NCI-H82 (cell line): ENCODE data around the gene SRR.
"Not testable (repeated sequence)": the region's sequence is repeated elsewhere in the genome, so short reads cannot be mapped to it uniquely, and the experiment has no call there.

Source experiments
- DNase-seq: peaks from one replicate; lab custom pipeline; 2025; lab: John Stamatoyannopoulos, UW

The SRR gene, protein sequence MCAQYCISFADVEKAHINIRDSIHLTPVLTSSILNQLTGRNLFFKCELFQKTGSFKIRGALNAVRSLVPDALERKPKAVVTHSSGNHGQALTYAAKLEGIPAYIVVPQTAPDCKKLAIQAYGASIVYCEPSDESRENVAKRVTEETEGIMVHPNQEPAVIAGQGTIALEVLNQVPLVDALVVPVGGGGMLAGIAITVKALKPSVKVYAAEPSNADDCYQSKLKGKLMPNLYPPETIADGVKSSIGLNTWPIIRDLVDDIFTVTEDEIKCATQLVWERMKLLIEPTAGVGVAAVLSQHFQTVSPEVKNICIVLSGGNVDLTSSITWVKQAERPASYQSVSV

DNA sequence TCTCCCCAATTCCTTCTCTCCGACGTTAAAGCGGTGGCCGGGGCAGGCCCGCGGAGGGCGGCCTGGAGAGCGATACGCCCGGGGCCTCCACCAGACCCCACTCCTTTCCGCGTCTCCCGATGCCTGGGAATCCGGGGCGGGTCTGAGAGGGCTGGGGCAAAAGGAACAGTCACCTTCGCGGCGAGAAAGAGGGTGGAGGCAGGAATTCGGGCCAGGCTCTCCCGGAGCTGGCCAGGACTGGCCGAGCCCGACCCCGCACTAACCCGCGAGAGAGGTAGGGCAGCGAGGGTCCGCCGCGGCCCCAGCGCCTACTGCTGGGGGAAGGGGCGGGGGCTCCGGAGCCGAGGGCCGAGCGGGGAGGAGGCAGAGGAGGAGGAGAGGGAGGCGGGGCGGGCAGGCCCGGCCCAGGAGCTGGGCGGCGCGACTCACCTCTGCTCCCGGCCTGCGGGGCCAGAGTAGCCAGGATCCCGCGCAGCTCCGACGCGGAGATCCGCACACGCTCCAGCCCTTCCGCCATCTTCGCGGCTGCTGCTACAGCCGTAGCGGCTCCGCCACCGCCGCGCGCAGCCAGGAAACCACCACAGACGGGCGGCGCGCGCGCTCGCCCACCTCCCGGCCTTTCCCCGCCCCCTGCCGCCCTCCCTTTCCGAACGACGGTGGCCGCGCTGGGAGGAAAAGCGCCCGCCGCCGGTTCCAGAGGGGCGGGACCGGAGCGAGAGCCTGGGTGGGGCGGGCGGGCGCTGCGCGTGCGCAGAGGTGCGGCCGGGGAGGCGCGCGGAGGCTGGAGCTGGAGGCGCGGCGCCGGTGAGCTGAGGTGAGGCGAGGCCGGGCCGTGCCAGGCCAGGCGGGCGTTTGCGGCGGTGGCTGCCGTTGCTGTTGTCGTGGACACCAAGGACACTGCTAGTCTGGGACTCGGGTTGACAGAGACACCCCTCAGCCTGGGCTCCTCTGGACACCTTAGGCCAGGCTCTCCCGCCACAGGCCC lies at the start of gene SRR, which contains the start of gene SMG6:
Gene SRR, plus strand, starts transcription at position 747 of the 985 bp plus-strand sequence. CDS start 11,611 bp downstream, outside the sequence.
Gene SMG6, minus strand, starts transcription at position 582 of the 985 bp plus-strand sequence. Its CDS starts 65 bp downstream, at position 517.
- DNase-seq: peak; percentile 97

DNA sequence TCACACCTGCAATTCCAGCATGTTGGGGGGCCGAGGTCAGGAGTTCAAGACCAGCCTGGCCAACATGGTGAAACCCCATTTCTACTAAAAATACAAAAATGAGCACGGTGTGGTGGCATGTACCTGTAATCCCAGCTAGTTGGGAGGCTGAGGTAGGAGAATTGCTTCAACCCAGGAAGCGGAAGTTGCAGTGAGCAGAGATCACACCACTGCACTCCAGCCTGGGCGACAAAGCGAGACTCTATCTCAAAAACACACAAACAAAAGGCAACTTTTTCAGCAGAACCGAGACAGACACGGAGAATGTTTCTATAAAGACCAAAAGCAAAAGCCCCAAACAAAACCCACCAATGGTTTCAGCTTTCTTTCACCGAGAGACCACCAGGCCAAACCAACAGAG lies 44.9 kb upstream of the SRR start:
- DNase-seq: not testable (repeated sequence)

DNA sequence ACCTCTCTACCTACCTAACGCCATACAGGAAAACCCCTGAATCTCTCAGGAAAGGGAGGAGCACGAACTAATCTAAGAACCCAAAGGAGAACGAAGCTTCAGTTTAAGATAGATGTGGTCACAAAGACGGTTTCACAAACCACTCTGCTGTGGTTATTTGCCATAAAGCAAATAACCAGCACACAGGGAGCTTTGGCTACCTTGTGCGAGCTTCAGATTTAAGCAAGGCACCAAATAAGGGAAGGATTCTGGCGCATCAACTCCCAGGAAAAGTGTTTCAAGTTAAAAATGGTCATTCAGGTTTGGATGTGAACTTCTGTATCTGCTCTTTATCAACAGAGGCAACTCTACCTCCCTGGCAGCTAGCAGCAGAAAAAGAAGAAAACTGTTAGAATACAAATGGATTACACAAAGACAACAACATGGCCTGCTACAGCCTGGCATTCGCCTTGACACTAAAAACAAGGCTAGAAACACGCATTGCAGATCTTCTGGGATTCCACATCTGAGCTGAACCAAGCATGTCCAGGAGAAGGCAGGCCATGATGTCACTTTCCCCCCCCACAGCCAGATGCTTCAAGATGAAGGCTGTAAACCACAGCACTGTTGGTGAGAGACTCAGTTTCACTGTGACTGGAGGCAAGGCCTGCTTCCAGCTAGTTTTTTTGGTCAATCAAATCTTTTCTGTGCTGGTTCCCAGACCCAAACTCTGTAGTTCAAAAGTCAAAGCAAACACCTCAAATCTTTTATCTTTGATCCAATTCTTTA lies 43.8 kb upstream of the SRR start:
- DNase-seq: peak; percentile 13

DNA sequence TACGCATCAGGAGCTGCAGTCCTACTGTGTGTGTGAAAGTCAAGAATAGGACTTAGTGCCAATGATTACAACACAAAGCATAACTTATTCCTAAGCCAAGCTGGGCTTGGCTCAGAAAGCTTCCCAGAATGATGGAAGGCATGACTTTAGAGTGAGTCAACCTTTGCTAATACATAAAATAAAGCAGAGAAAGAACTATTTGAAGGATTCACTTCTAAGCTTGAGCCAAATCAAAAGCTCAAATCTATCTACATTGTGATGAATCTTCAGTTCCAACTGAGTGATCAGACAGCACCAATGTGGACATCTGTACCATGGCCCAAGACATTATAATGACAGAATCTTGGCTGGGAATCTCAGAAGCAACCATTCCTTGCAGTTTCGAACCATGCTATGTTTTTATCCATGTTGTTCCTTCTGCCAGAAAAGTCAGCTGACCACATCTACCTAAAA lies 41.6 kb upstream of the SRR start:
- DNase-seq: no peak

DNA sequence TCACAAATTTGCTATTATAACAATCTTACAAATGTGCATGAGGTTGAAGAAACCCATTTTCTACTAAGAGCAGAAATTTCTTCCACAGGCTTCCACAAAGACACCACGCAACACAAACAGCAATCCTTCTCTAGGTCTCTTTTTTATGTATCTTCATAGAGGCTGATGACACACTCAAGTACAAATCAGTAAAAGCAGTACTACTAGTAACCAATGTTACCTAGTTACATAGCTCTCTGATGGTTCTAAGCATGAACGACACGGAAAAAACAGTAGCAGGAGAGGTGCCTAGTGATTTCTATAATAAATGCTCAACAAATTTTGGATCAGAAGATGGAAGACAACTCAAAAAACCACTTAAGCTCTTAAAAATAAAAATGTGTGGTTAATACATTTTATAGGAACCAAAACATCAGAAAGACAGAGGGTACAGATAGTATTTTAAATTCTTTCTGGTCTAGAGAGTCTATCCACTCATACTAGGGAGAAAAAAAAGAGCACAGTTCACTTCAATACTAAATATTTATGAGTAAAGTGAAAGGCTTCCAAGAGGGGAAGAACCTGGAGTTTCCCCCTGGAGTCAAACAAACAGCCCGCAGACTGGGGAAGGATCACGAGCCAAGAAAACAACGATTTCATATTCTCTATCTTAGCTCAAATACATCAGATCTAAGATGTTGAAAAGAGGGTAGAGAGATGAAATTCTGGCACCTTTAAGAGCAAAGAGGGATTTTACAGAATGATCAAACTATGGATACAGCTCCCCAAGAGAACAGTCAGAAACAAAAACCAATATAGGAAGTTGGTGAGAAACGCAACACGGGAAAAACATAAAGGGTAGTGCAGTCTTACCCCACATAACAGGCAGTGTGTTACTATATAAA lies 40.3 kb upstream of the SRR start:
- no peak for DNase-seq

DNA sequence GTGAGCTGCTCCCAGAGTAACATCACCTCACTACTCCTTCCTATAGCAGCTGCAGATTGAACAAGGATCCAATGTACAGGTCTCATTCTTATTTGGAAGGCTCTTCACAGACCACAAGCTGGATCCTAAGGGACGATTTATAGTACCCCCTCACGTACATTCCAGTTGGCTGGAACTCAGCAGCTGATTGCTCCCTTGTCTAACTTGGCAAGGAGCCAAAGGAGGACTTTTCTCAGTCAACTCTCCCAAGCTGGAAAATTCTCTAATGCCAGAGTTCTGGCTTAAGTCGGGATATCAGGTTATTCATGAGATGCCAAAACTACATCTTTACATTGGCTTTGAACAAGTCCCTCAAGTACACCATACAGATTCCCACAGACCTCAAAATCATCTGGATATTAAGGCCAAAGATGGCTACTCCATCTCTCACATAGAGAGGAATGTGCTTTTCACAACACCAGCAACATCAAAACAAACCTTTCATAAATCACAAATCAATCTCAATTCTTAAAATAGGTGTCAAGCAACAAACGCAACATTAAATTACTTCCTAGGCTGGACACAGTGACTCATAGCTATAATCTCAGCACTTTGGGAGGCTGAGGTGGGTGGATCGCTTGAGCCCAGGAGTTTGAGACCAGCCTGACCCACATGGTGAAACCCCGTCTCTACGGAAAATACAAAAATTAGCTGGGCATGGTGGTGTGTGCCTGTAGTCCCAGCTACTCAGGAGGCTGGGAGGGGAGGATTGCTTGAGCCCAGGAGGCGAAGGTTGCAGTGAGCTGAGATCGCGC lies 39.5 kb upstream of the SRR start:
- DNase-seq: peak; percentile 65

DNA sequence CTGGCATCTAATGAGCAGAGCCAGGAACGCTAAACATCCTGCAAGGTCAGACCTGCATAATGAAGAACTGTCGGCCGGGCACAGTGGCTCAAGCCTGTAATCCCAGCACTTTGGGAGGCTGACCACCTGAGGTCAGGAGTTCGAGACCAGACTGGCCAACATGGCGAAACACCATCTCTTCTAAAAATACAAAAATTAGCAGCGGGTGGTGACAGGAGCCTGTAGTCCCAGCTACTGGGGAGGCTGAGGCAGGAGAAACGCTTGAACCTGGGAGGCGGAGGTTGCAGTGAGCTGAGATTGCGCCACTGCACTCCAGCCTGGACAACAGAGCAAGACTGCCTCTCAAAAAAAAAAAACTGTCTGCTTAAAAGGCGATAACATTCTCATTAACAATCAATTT lies 38.6 kb upstream of the SRR start:
- not testable (repeated sequence) for DNase-seq

DNA sequence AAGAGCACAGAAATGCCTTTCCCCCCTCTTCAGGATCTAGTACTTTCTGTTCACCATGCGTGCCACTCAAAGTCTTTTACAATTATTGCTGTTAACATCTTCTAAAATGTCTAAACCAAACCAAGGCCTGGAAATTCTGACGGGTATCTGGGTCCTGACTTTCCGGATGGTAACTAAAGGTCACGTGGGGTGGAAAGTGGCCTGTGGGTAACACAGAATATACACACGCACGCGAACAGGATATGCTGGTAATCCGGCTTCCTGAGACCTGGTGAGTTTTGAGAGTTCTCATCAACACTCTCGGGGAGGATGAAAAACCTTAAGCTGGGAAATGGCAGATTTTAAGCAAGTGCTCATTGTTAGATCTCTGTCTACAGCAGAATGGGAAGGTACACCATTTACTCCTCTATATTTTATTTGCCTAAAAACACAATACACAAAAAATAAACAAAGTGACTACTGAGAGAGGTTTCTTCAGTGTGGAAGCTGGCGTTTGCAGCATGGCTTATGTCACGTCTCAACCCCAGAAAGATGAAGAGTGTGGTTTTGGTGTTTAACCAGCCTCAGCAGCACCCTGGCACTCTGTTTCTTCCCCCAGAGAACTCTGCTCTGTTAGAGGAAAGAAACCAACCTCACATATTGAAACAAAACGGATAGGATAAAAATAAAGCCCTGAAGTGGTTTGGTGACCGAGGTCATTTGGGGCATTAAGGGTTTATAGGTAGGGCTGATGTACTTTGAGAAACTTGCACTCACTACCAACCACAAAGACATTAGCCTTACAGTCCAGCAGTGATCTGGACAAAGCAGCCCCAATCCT lies 37.5 kb upstream of the SRR start:
- DNase-seq: no peak

DNA sequence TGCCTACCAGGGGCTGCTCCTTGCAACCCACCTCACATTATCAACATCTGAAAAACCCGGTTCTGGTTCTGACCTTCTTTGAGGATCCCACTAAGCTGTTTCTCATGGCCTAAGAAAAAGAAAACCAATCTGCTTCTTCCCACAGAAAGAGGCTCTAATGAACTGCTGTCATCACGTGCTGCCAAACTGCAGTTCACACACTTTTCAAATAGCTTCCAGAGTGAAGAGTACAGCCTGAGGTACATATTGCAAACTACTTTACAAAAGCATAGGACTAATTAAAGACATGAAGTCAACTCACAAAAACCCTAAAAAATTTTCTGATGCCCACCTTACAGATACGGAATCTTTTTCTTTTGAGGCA lies 36.9 kb upstream of the SRR start:
- DNase-seq: no peak

DNA sequence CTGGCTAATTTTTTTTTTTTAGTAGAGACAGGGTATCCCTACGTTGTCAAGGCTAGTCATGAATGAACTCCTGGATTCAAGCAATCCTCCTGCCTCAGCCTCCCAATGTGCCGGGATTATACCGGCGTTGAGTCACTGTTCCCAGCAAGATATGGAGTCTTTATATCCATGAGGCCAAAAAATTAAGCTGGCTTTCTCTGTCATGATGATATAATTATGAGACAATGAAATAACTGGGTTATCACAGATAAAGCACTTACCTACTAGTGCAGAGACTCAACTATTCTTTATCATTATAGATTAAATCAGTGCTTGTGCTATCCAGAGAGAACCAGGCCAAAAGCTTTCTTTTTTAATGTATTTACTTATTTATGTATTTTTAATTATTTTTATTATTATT lies 36.4 kb upstream of the SRR start:
- no peak for DNase-seq

DNA sequence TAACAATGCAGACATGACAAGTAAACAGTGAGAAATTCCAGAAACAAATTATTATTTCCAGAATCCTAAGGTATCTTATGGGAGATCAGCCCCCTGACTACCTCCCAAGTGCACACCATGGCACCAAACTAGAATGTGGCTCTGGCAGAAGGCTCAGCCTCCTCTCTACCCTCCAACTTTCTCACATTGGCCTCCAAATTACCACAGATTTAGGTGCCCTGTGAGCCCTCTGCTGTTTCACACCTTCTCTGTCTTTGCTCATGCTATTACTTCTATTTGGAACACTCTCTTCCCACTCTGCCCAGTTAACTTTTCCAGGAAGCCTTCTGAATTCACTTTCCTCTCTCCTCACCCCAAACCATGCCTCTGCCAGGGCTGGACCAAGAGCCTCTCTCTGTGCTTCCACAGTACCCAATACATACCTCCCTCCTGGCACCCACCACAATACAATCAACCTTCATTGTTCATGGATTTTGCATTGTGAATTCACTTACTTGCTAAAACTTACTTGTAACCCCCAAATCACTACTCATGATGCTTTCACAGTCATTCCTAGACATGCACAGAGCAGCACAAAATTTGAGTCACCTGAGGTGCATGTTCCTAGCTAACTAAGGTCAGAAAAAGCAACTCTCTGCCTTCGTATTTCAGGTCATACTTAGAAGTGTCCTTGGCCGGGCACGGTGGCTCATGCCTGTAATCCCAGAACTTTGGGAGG lies 31.6 kb upstream of the SRR start:
- no peak for DNase-seq

DNA sequence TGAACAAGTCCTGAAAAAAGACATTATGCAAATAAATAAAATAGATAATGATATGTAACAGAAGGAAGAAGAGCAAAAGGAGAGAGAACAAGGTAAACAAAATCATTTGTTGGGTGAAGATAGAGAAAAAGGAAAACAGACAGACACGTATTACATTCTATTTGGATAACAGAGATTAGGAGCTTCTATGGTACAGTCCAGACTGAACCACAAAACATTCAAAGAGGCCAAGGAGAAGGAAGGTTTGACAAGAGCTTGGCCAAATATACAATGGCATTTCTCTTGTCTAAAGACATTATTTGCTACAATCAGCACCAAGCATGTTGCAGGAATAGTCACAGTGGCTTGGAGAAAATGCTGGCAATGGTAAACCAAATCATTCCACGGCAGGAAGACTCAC lies 29.3 kb upstream of the SRR start:
- no peak for DNase-seq

DNA sequence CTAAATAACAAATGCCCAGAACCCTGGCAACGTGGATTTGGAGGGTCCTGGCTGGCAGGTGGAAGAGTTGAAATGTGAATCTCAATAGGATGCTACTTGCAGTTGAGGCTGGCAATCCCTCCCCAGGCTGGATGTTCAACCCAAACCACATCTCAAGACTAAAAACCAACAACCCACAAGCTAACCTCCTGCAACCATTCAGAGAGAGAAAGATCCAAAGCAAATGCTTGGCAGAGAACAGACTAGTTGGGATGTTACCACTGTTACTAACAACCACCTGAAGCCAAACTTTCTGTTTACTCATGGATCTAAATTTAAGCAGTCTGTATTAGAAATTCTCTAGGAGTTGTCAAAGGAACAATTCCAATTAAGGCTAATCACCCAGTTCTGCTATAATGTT lies 28.0 kb upstream of the SRR start:
- DNase-seq: no peak

DNA sequence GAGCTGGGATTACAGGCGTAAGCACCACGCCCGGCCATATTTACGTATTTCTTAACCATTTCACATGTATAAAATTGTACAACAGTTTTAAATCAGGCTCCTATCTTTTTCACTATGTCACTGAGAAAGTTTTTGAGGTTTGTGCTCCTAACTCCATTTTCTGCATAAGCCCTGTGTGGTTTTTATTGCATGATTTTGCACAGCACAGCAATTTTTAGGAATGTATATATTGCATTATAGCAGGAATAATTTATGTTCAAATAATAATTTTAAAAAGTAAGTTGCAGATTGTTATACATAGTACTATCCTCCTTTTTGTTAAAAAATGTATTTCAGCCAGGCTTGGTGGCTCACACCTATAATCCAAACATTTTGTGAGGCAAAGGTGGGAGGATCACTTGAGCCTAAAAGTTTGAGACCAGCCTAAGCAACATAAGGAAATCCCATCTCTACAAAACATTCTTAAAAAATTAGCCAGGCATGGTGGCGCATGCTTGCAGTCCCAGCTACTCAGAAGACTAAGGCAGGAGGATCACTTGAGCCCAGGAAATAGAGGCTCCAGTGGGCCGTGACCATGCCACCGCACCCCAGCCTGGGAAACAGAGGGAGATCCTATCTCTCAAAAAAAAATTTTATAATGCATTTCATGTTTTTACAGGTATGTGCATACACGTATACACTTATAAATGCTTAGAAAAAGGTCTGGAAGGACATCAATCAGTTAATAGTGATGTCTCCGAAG lies 26.1 kb upstream of the SRR start:
- DNase-seq: no peak

DNA sequence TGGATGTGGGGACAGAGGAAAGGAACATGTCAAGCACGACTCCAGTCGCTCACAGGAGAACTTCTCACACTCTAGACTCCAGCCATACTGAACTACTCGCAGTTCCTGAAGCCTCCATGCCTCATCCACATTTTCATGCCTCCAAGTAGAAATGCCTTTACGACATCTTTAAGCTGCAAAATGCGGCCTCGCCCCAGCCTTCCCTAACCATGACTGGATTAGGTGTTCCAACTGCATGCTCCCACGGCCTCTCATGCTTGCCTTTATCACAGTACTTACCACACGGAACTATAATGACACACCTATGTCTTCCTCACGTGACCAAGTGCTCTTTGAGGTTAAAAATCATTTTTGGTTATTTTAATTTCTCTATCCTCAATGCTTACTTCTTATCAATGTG lies 24.0 kb upstream of the SRR start:
- DNase-seq: no peak

DNA sequence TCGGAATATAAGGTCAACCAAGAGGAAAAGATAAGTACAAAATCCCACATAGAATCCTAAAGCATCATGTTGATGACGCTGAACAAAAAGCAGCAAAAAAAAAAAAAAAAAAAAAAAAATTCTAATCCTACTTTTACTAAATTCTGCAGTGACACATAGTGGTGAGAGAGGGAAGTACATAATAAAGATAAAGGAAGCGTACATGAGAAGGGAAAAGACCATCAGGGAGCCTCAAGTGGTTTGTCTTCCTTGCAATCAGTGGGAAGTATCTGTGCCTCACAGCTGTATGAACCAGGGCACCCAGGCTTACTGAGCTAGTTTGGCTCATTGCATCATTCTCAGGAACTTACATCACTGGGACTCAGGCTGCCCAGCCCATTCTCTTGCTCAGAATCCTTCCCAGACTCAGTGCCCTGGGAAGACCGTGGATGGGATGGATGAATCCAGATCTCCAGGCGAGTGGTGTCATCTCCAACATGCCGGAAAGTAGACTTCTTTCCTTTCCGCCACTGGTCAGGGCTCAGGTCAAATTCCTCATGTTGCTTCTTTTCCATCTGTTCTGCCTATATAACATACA lies 21.4 kb upstream of the SRR start:
- DNase-seq: peak; percentile 78

DNA sequence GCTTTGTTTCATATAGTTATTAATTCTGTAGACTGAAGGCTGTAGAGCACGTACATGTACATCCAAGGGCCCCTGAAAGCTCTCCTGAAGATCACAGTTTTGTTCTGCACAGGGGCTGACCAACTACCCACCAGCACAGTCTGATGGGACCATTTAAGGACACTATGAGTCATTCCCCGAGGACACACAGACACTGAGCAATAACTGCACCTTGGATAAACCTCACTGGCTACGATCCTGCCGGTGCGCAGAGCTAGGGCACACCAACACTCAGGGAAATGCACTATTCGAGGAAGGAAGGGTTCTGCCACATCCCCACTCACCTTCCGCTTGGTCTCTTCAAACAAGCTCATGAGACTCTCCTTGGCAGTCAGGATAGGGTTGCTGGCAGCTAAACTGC lies 20.4 kb upstream of the SRR start:
- no peak for DNase-seq
